22Rv1 (cell line): Measurements from ENCODE around the gene FGFR3.

Experiments used
- H3K27ac ChIP-seq: fragments of 450-650 bp; 2 replicates; pipeline ENCODE4 v1.5.1; 2017
- CTCF ChIP-seq: fragments of 450-650 bp; IDR thresholded peaks from 2 replicates; pipeline ENCODE4 v1.5.1; 2017; ENCODE audit warnings: mild to moderate bottlenecking
- ZFX ChIP-seq: fragments of 450-650 bp; IDR thresholded peaks from 2 replicates; pipeline ENCODE4 v1.6.1; 2017; ENCODE audit warnings: antibody characterized with exemption, borderline replicate concordance

The FGFR3 gene

GRCh38 chr4:1766106-1767060, 26.7 kb upstream of the FGFR3 start:
- TF ChIP-seq CTCF (no peak), ZFX (no peak)
- H3K27ac ChIP-seq: no peak overlapping the region

DNA sequence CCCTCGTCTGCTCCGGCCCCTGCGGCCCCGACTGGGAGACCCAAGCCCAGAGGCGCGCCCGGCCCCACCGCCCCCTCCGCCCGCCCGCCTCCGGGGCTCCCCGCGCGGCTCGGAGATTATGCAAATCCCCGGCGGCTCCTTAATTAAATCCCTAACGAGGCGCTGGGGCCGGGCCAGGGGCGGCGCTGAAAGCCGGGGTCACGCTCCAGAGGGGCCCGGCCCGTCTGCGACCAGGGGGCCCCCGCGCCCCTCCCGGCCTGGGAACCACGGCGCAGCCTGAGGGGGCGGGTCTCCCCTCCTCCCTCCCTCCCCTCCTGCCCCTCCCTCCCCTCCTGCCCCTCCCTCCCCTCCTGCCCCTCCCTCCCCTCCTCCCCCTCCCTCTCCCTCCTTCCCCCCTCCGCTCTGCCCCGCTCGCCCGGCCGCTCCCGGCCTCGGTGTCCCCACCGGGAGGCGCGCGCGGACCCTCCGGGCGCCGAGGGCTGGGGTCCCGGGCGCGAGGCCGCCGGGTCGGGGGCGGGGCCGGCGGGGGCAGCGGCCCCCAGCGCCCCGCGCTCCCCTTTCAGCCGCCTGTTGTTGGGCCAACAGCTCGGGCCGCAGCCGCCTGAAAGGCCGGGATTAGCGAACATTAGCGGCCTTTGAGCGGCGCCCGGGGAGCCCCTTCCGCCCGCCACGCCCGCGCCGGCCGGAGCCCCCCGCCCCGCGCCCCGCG, 25.9 kb upstream of the FGFR3 start:
- TF ChIP-seq CTCF (no peak), ZFX (no peak)
- no peak overlapping the region for H3K27ac ChIP-seq

- H3K27ac ChIP-seq: no peak overlapping the region
- no peak for TF ChIP-seq ZFX
- TF ChIP-seq CTCF: peak; percentile 38
Observed at GRCh38 chr4:1767770-1768366, 25.2 kb upstream of the FGFR3 start.

- H3K27ac ChIP-seq: no peak overlapping the region
Observed at GRCh38 chr4:1768367-1769034, 24.6 kb upstream of the FGFR3 start.

GRCh38 chr4:1769692-1770091, 23.4 kb upstream of the FGFR3 start:
- TF ChIP-seq CTCF (no peak), ZFX (no peak)
- no peak overlapping the region for H3K27ac ChIP-seq

More at GRCh38 chr4:1768367-1769034, 24.6 kb upstream of the FGFR3 start:
- TF ChIP-seq CTCF (no peak), ZFX (no peak)

DNA sequence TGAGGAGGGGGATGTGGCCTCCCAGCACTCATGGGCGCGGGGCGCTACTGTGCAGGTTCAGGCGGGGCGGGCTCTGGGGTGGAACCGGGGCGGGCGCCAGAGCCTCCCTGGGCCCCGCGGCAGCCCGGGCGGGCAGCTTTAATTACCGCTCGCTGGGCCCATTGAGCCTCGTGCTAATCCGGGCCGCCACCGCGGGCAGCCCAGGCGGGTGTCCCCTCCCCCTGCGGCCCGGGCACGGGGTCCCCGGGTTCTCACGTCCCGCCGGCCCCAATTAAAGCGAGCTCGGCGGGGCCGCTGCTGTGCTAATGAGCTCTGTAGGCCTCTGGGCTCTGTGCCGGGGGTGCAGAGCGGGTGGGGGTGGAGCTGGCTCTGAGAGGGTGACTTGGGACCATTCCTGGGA, 22.8 kb upstream of the FGFR3 start:
- TF ChIP-seq CTCF (no peak), ZFX (no peak)
- H3K27ac ChIP-seq: no peak overlapping the region
